ENCODE measurements around the gene ANKRD53. TPM values are rescaled to one million over a fixed set of nuclear protein-coding genes. Genes with fewer than 3 reads are reported as not detected.

Gene ANKRD53
- total and polyA plus RNA-seq, 2 donors (not counting 1 experiment from before 2014, with no cell fraction given), result 0.84 TPM

DNA sequence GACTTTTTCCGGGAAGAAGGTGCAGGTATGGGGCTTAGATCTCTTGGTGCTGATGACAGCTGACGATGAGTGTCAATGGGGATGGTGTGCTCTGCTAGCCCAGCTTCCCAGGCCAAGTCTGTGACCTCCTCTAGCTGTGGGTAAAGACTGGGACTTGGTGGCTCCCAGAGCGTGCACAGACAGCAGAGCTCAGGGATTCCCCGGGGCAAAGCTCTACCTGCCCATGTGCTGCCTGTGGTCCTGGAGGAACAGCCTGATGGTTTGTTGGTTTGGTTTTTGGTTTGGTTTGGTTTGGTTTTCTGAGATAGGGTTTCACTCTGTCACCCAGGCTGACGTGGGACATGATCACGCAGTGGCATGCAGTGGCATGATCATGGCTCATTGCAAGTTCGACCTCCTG, 23.5 kb upstream of the ANKRD53 start:
- no peak overlapping the region for H3K27ac Mint-ChIP-seq
- H4K20me1 ChIP-seq (ENCODE audit: control insufficient read depth, insufficient read depth, low read length, poor library complexity, severe bottlenecking), result no peaks in the 10 kb centered on the region
- ChIA-PET POLR2A (no interaction called here), CTCF (interaction anchor here (0.9 to 1.0 kb wide), 2 partner anchors 9 to 11 kb away, joined by 3 to 5 read pairs; no protein-coding TSS in a partner anchor)
- no peak overlapping the region for H3K4me3 Mint-ChIP-seq
- no peak overlapping the region for H3K27ac ChIP-seq (ENCODE audit: low read length in 2 of 2)
- no peak overlapping the region for H3K4me3 ChIP-seq (ENCODE audit: control extremely low read depth in 1 of 5, extremely low read depth in 1 of 5, insufficient read depth in 1 of 5, low read depth in 2 of 5, low read length in 4 of 5)
- TF ChIP-seq EZH2 (IDR thresholded peaks at IDR 0.05; ENCODE audit: borderline replicate concordance, insufficient read depth, low read depth, low read length, poor library complexity, severe bottlenecking), result no peak
- TF ChIP-seq, protein P1, sequence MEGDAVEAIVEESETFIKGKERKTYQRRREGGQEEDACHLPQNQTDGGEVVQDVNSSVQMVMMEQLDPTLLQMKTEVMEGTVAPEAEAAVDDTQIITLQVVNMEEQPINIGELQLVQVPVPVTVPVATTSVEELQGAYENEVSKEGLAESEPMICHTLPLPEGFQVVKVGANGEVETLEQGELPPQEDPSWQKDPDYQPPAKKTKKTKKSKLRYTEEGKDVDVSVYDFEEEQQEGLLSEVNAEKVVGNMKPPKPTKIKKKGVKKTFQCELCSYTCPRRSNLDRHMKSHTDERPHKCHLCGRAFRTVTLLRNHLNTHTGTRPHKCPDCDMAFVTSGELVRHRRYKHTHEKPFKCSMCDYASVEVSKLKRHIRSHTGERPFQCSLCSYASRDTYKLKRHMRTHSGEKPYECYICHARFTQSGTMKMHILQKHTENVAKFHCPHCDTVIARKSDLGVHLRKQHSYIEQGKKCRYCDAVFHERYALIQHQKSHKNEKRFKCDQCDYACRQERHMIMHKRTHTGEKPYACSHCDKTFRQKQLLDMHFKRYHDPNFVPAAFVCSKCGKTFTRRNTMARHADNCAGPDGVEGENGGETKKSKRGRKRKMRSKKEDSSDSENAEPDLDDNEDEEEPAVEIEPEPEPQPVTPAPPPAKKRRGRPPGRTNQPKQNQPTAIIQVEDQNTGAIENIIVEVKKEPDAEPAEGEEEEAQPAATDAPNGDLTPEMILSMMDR (IDR thresholded peaks at IDR 0.05), result no peak
- ATAC-seq (ENCODE audit: low read depth), result no peak
- no peaks in the 10 kb centered on the region for H3K9me3 Mint-ChIP-seq (ENCODE audit: insufficient read depth)
- peaks cover 3 to 4% of the 10 kb centered on the region in 2 donors for H3K4me1 ChIP-seq (ENCODE audit: control insufficient read depth in 2 of 2, insufficient read depth in 2 of 2, low read length in 2 of 2)
- H3K4me1 Mint-ChIP-seq, result peaks cover 2% of the 10 kb centered on the region
- H3K4me2 ChIP-seq (replicated peaks; ENCODE audit: low read depth, low read length, poor library complexity, severe bottlenecking), result no peak overlapping the region
- no peak overlapping the region for H2AFZ ChIP-seq (ENCODE audit: insufficient read depth, low read depth, low read length, poor library complexity, severe bottlenecking)
- H3K36me3 ChIP-seq (replicated peaks in 1 of 2; ENCODE audit: control extremely low read depth in 1 of 2, control insufficient read depth in 1 of 2, extremely low read depth in 1 of 2, insufficient read depth in 2 of 2, low read length in 1 of 2), result no peaks in the 10 kb centered on the region
- intact Hi-C loops (cut with micrococcal nuclease), result no loop called here
- H3K9me3 ChIP-seq (ENCODE audit: control extremely low read depth in 1 of 3, control insufficient read depth in 2 of 3, insufficient read depth in 1 of 3, low read length in 2 of 3), result no peaks in the 10 kb centered on the region
- no peaks in the 10 kb centered on the region for H3K79me2 ChIP-seq (ENCODE audit: control insufficient read depth, insufficient read depth, low read length)
- WGBS (ENCODE audit: insufficient coverage), result 80% methylated on average over 4 of the region's 7 CpGs
- no peak overlapping the region for H3K9ac ChIP-seq (ENCODE audit: low read length)
- DNase-seq, result no peak
- H3K27me3 Mint-ChIP-seq, result peaks cover 22% of the 10 kb centered on the region
- H3K27me3 ChIP-seq (replicated peaks in 1 of 4; ENCODE audit: control extremely low read depth in 1 of 4, control insufficient read depth in 3 of 4, insufficient read depth in 4 of 4, low read length in 3 of 4), result peaks cover 0 to 20% (median 1%) of the 10 kb centered on the region in 4 experiments

DNA sequence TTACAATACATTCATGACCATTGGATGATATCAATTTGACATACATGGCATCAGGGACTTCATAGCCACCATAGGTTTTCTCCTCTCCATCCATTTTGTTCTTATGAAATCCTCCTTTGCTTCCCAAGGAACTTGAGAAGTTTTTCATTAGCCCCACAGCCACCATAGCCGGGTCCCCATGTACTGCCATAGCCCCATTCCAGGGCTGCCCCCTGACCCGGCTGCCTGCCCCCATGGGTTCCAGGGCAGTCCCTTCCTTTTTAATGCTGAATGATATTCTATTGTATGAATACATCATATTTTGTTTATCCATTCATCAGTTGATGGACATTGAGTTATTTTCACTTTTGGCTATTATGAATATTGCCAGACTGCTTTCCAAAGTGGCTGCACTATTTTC, 22.3 kb upstream of the ANKRD53 start:
- intact Hi-C loops (cut with micrococcal nuclease), result no loop called here

More for the DNA sequence above, 22.3 kb upstream of the ANKRD53 start:
- H4K20me1 ChIP-seq (ENCODE audit: control insufficient read depth, insufficient read depth, low read length, poor library complexity, severe bottlenecking), result no peaks in the 10 kb centered on the region
- peaks cover 0 to 30% (median 1%) of the 10 kb centered on the region in 4 experiments for H3K27me3 ChIP-seq (replicated peaks in 1 of 4; ENCODE audit: control extremely low read depth in 1 of 4, control insufficient read depth in 3 of 4, insufficient read depth in 4 of 4, low read length in 3 of 4)
- Mint-ChIP-seq H3K4me1 (peaks cover 2% of the 10 kb centered on the region), H3K27ac (no peak overlapping the region), H3K4me3 (no peak overlapping the region), H3K27me3 (peaks cover 25% of the 10 kb centered on the region), H3K9me3 (ENCODE audit: insufficient read depth) (no peaks in the 10 kb centered on the region)
- peaks cover 3 to 4% of the 10 kb centered on the region in 2 donors for H3K4me1 ChIP-seq (ENCODE audit: control insufficient read depth in 2 of 2, insufficient read depth in 2 of 2, low read length in 2 of 2)
- no peak overlapping the region for H3K9ac ChIP-seq (ENCODE audit: low read length)
- H3K4me2 ChIP-seq (replicated peaks; ENCODE audit: low read depth, low read length, poor library complexity, severe bottlenecking), result no peak overlapping the region
- no peak overlapping the region for H2AFZ ChIP-seq (ENCODE audit: insufficient read depth, low read depth, low read length, poor library complexity, severe bottlenecking)
- no peak for DNase-seq
- ATAC-seq (ENCODE audit: low read depth), result no peak
- POLR2A ChIA-PET, result no interaction called here
- H3K9me3 ChIP-seq (ENCODE audit: control extremely low read depth in 1 of 3, control insufficient read depth in 2 of 3, insufficient read depth in 1 of 3, low read length in 2 of 3), result no peaks in the 10 kb centered on the region
- no CpG with 5 or more reads among the region's 2 CpGs for WGBS (ENCODE audit: insufficient coverage)
- H3K36me3 ChIP-seq (replicated peaks in 1 of 2; ENCODE audit: control extremely low read depth in 1 of 2, control insufficient read depth in 1 of 2, extremely low read depth in 1 of 2, insufficient read depth in 2 of 2, low read length in 1 of 2), result no peaks in the 10 kb centered on the region
- H3K4me3 ChIP-seq (ENCODE audit: control extremely low read depth in 1 of 5, extremely low read depth in 1 of 5, insufficient read depth in 1 of 5, low read depth in 2 of 5, low read length in 4 of 5), result no peak overlapping the region
- no peak for TF ChIP-seq EZH2 (IDR thresholded peaks at IDR 0.05; ENCODE audit: borderline replicate concordance, insufficient read depth, low read depth, low read length, poor library complexity, severe bottlenecking)
- TF ChIP-seq, protein P1 (IDR thresholded peaks at IDR 0.05), result no peak
- CTCF ChIA-PET, result no interaction called here
- no peak overlapping the region for H3K27ac ChIP-seq (ENCODE audit: low read length in 2 of 2)
- no peaks in the 10 kb centered on the region for H3K79me2 ChIP-seq (ENCODE audit: control insufficient read depth, insufficient read depth, low read length)
